NCI-H2081 treated with DMSO at 0.1 percent for 48 hours (cell line): Measurements from ENCODE around the gene RNF111.
"Not testable (repeated sequence)": the region's sequence is repeated elsewhere in the genome, so short reads cannot be mapped to it uniquely, and the experiment has no call there.

Source experiments
- DNase-seq: peaks from one replicate; lab custom pipeline; 2025; lab: John Stamatoyannopoulos, UW

The RNF111 gene

GRCh38 chr15:59000251-59000650, 12.8 kb downstream of the RNF111 start:
- DNase-seq, result not testable (repeated sequence)

DNA sequence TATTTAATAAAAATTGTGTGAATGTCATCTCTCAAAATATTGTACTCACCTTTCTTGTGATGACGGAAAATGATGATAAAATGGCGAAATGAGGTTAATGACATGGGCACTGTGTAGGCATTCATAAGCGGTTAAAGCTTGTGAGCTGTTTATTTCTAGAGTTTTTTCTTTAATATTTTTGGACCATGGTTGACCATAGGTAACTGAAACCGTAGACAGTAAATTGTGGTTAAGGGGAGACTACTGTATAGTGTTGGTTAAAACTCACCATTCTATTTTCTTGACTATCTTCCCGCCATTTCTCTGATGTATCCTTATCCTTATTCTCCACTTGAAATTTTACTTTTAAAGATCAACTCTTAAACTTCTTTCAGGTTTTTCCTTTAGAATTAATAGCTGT, 14.5 kb downstream of the RNF111 start:
- DNase-seq, result no peak

DNA sequence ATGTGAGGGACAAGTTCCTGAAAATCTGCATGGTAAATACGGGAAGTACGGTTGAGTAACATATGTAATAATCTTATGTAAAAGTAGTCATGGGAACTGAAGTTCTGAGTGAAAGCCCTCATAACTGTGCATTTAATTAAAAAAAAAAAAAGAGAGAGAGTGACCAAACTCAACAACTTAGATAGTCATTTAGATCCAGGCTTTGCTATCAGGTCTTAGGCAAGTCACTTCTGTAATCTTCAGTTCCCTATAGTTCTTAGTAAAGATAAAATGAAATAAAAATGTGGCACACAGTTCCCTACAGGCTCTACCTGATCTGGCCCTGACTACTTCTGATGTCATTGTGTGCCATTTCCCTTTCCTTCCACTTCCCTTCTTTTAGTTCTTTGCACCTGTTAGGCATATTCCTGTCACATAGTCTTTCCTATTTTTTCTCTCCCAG, 15.0 kb downstream of the RNF111 start:
- DNase-seq, result no peak

DNA sequence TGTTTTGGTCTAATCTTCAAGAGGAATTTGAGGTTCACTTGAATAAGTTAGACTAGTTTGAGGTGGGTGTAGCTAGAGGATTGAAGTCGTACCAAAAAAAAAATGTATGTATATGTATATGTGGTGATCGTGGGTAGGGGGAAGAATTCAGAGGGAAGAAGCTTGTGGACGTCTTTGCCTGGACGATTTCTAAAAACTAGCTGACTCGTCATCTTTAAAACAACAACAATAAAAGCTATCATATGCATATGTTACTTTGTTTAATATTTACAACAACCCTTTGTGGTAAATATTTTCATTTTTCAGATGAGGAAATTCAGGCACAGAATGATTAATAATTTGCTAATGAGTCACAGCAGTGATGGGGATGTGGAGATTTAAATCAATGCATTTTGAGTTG, 18.1 kb downstream of the RNF111 start:
- DNase-seq, result no peak

DNA sequence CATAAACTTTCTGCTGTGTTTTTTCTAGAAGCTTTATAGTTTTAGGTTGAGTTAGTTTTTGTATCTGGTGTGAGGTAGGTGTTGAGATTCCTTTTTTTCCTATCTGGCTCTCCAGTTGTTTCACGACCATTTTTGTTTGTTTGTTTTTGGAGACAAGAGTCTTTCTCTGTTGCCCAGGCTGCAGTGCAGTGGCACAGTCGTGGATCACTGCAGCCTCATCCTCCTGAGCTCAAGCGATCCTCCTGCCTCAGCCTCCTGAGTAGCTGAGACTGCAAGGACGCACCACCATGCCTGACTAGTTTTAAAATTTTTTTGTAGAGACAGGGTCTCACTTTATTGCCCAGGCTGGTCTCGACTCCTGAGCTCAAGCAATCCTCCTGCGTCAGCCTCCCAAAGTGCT, 20.6 kb downstream of the RNF111 start:
- DNase-seq, result no peak

DNA sequence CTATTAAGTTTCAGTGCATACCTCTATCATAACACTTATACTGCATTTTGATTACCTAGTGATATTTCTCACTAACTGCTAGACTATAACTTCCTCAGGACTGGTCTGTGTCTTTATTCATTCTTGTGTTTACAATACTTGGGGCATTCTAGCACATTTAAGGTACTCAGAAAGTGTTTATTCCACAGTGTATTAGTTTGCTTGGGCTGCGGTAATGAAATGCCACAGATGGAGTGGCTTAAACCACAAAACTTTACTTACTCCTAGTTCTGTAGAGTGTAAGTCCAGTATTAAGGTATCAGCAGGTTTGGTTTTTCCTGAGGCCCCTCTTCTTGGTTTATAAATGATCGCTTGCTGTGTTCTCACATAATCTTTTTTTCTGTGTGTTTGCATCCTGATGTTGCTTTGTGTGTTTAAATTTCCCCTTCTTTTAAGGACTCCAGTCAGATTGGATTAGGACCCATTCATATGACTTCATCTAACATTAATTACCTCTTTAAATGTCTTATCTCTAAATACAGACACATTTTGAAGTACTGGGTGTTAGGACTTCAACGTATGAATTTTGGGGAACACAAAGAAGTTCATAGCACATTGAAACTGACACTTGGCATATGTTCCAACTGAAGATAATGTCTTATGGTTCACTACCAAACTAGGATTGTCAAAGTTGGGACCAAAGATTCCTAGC, 23.9 kb downstream of the RNF111 start:
- DNase-seq, result no peak

DNA sequence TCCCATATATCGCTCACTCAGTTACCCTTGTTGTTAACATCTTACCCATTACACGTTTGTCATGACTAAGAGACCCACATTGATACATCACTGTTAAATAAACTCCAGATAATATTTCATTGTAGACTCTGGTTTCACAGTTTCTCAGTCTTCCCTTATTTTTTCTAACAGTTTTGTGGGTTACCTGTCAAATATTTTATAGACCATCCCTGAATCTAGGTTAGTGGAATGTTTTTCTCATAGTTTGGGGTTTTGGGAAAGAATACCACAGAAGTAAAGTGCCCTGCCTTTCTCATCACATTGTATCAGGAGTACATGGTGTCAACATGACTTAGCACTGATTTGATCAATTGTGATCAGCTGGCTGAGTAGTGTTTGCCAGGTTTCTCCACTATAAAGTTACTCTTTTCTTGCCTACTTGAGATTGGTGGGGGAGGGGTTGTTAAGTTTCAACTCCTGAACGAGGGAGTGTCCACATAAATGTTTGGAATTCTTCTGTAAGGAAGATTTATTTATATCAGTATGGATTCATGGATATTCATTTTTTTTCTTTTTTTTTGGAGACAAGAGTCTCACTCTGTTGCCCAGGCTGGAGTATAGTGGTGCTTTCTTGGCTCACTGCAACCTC, 25.9 kb downstream of the RNF111 start:
- no peak for DNase-seq

DNA sequence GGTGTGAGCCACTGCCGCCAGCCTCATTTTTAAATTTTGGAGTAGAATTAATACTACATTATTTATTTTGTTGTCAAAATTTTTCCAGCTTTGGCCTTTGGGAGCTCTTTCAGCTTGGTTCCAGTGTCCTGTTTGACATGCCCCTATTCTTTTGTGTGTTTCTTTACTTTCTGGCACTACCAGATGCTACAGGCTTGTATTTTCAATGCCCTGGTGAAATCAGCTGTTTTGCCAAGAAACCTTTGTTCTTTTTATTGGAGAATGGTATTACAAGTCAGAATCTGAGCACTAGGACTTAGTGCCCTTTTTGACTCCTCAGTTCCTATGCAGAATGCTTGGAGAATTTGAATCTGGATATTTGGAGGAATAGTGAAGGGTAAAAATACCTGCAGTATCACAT, 26.6 kb downstream of the RNF111 start:
- no peak for DNase-seq

DNA sequence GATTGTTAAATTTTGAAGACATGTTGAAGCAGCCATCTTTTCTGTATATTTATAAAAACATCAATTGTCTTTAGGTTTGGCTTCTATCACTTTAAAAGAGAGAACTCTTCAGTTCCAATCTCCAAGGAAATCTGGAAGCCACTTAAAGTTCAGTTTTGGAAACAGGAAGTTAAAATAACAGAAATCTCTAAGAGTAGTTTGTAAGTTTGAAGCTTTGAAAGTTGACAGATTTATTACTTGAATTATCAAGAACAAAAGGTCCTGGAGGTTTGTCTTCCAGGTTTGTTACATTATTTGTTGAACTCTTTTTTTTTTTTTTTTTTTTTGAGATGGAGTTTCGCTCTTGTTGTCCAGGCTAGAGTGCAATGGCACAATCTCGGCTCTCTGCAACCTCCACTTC, 30.0 kb downstream of the RNF111 start:
- DNase-seq, result no peak

- DNase-seq, result no peak
Observed at GRCh38 chr15:59018833-59019232, 31.4 kb downstream of the RNF111 start.

DNA sequence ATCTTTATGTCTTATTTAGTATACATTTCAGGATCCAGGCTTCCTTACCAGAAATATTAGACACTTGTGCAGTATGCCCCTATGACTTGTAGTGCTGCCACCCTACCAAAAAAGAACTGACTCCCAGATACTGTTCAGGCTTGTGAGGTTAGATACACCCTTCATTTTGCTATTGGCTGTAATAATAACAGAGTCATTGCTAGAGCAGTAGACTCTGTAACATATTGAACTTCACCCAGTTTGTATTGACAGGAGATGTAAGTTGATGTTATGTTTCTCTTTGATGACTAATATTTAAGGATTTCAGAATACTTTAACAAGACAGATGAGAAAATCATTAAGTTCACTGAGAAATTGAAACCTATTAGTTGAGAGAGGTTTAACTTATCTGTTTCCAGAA, 32.9 kb downstream of the RNF111 start:
- no peak for DNase-seq

DNA sequence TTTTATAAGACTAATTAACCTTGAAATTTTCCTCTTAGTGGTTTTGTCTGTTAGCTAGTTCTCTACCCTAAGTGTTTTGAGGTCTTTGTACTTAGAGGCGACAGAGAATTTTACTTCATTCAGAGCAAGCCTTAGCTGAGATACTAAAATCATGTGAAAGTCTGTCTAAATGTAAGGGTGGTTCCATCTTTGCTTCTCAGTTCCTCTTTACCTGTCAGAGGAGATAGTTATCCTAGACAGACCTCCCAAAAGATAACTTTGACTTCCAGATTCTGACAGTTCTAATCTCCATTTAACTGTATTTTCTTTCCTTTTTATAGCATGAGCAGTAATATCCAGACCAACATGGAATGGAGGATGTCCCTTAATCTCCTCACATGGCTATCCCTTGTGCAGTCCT, 34.7 kb downstream of the RNF111 start:
- no peak for DNase-seq

DNA sequence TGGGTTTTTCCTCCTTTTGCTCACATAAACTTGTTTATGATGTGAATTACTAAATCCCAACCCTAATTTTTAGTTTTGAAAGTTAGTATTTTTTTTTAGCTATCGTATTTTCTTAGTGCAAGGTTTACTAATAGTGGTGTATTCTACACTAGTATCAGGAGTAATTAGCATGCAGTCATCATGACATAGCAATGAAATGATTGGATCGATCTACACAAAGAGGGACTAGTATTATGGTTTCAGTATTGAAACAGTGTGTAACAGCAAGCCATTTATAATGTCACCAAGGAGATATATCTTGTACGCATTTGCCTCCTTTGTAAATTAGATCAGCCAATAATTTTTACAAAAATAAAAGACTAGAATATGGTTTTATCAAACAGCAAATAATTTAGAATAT, 38.7 kb downstream of the RNF111 start:
- DNase-seq, result no peak

DNA sequence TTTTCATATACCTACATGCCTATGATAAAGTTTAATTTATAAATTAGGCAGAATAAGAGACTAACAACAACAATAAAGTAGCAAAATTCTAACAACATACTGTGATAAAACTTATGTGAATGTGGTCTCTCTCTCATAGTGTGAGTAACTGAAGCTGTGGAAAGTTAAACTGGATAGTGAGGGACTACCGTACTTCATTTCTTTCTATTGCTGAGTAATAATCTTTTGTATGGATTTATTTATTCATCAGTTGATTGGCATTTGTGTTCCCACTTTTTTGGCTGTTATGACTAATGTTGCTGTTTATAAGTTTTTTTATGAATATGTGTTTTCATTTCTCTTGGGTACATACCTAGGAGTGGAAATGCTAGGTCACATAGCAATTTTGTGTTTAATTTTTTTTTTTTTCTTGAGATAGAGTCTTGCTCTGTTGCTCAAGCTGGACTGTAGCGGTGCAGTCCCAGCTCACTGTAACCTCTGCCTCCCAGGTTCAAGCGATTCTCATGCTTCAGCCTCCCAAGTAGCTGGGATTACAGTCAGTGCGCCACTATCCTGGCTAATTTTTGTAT, 41.0 kb downstream of the RNF111 start:
- no peak for DNase-seq

GRCh38 chr15:59029554-59029953, 42.1 kb downstream of the RNF111 start:
- no peak for DNase-seq

DNA sequence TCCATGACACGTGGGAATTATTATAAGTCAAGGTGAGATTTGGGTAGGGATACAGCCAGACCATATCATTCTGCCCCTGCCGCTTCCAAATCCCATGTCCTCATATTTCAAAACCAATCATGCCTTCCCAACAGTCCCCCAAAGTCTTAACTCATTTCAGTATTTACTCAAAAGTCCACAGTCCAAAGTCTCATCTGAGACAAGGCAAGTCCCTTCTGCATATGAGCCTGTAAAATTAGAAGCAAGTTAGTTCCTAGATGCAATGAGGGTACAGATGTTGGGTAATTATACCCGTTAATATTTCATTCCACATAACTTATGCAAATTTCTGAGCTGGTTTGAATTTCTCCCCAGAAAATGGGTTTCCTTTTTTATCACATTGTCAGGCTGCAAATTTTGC, 47.7 kb downstream of the RNF111 start:
- DNase-seq, result no peak

DNA sequence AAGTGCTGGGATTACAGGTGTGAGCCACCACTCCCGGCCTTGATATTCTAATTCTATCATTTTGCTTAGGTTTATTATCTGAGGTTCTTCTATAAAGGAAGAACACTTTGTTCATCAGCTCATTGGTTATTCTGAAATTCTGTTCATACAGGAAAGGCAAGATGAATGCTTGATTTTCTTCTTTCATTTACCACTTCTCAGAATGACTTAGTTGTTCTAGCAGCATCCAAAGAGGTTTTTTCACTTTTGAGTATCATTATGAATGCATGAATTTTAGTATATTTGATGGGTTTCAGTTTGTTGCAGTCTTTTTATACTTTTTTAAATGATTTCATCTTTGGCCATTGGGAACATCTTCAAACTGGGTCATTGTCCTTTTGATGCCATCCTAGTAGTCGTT, 51.8 kb downstream of the RNF111 start:
- no peak for DNase-seq

DNA sequence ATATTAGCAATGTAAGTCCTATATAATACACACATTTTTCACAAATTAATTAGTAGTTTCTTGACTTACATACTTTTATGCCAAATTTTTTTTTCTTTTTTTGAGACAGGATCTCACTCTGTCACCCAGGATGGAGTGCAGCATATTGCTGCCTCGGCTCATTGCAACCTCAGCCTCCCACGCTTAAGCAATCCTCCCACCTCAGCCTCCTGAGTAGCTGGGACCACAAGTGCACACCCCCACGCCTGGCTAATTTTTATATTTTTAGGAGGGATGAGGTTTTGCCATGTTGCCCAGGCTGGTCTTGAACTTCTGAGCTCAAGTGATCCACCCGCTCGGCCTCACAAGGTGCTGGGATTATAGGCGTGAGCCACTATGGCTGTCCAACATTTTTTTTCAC, 54.6 kb downstream of the RNF111 start:
- DNase-seq, result no peak

DNA sequence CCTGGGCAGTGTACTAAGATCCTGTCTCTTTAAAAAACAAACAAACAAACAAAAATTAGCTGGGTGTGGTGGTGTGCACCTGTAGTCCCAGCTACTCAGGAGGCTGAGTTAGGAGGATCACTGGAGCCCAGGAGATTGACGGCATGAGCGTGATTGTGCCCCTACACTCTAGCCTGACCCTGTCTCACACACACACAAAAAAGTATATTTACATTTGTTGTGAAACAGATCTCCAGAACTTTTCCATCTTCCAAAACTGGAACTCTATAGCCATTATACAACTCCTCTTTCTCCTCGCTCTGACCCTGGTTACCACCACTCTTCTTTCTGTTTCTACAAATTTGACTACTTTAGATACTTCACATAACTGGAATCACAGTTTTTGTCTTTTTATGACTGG, 61.4 kb downstream of the RNF111 start:
- no peak for DNase-seq

- DNase-seq, result no peak
Observed at GRCh38 chr15:59051873-59052861, 64.7 kb downstream of the RNF111 start.

GRCh38 chr15:59052915-59053407, 65.5 kb downstream of the RNF111 start:
- no peak for DNase-seq

DNA sequence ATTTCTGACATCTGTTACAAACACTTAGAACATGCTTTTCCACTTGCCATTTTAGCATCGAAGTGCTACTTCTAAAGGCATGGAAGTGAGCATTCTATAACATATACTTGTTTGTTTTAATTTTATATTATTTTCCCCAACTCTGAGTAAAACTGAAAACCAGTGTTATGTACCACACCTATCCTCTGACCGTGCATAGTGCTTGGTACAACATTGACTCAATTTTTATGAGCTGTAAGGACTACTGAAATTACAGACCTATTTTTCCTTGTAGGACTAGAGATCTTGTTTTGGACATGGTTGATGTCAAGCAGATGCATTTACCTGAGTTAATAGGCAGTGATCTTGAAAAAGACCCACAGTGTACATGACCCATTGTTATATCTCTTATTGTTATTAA, 66.0 kb downstream of the RNF111 start:
- DNase-seq, result no peak
